HUDEP-2 (cell line): ENCODE data around the gene MAPK4.

Experiments used
- DNase-seq, 76 experiments: peaks; one replicate each; lab custom pipeline; 2025; ENCODE audit not compliant: unreplicated experiment in 76 of 76; lab: John Stamatoyannopoulos, UW

MAPK4 gene

DNA sequence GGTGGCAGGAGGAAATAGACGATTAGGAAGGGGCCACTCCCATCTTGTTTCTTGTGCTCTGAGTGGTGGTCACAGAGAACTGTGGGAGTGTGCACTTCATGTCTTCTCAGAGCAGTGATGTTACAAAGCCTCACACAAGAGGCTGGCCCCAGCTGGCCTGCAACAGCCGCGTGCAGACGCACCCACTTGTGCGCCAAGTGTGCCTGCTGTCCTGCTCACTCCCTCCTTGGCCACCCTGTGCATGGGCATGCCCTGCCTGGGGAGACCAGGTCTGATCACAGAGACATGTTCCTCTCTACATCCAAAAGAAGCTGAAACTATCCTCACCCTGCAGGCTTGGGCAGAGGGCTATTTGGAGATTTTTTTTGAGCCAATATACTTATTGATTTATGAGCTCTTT, 151.5 kb downstream of the MAPK4 start:
- DNase-seq: no peak

DNA sequence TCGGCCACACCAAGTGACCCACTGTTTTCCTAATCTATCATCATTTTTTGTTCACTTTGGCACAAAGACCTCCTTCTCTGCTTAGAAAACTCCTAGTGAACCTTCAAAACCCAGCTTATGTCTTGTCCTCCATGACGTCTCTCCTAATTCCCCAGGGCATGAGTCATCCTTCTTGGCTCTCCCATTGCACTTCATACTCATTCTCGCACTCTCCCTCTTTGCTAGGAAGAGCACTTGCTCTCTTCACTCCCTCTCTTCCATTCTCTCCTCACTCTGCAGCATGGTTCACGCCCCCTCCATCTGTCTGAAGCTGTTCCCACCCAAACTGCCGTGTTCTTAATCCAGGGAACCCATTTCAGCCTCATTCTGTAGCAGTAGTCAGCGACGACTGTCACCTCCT, 156.0 kb downstream of the MAPK4 start:
- DNase-seq: no peak

GRCh38 chr18:50716902-50717301, 157.0 kb downstream of the MAPK4 start:
- no peak for DNase-seq

- DNase-seq: no peak
These were observed 157.7 kb downstream of the MAPK4 start for GRCh38 chr18:50717563-50717962.

GRCh38 chr18:50719471-50720324, 159.8 kb downstream of the MAPK4 start:
- no peak for DNase-seq

DNA sequence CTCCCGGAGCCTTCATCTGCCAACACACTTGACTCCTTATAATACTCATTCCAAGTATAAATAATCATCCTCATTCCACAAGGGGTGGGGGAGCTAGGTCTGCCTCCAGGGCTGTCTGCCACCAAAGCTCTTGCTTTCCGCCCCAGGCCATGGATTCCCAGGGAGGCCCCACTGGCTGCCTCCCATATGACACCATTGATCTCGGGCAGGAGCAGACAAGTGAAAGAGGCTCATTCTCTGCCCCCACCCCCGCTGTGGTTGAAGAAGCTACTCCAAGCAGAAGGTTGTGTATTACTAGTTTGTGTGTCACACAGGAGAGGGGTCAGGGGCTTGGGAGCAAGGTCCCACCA, 160.4 kb downstream of the MAPK4 start:
- DNase-seq: no peak

DNA sequence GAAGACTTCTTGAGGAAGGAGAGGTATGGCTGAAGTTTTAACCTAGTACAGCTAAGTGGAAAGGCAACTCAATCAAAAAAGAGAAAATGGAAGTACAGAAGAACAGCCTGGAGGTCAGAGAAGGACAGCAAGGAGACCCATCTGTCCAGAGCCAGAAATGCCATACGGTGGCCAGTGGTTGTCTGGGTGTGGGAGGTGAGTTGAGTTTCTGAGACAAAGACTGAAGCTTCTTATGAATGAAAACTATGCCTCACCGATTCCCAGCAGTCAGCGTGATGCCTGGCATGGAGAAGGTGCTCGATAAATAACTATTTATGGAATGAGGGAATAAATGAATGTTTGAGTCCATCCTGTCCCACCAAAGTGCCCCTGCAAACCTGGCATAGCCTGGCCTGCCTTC, 161.1 kb downstream of the MAPK4 start:
- no peak for DNase-seq

GRCh38 chr18:50721451-50722120, 161.7 kb downstream of the MAPK4 start:
- DNase-seq: no peak

DNA sequence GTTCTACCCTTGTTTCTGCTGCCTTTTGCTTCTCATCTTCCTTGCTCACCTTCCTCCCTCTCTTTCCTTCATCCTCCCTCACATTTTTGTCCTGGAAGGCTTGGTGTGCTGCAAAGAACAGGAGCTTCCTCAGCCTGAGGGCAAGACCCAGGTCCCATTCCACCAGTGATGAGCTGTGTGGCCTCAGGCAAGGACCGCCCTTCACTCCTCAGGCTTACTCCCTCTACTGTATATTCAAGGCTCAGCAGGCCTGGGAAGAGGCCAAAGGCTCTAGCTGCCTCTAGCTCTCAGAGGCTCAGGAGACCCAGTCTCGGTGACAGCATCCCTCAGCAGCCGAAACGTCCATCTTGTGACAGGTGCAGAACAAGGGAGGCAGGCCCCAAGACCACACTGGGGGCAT, 162.4 kb downstream of the MAPK4 start:
- peak in 1 of 76 experiments; percentile 21 for DNase-seq

- DNase-seq: peak in 1 of 76 experiments; percentile 3
These were observed 164.9 kb downstream of the MAPK4 start for GRCh38 chr18:50724751-50725151.

DNA sequence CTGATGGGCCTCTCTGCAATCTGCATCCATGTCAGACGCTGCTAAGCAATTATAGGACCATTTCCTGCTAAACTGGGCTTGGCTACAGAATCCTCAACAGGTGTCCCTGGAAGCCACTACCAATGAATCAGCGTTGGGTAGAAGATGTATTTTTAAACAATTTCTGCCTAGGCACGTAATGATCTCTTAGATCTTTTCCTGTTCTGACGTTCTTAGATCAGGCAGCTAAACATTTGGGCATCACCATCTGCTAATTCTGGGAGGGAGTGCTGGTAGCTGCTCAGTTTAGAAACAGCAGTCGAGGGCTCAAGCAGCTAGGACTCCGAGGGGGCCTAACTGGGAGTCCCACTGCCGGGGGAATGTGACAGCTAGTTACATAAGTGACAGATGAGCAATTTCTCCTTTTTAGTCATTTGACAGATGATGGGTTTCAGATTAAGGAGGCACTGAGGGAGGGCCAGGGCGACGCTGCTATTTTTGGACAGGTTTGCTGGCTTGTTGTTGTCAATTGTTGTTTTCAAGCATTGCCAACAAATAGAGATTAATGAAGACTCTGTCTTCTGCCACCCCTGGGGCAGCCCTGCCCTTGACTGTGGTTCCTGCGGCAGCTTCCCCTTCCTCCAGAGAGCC, 167.2 kb downstream of the MAPK4 start:
- DNase-seq: no peak

DNA sequence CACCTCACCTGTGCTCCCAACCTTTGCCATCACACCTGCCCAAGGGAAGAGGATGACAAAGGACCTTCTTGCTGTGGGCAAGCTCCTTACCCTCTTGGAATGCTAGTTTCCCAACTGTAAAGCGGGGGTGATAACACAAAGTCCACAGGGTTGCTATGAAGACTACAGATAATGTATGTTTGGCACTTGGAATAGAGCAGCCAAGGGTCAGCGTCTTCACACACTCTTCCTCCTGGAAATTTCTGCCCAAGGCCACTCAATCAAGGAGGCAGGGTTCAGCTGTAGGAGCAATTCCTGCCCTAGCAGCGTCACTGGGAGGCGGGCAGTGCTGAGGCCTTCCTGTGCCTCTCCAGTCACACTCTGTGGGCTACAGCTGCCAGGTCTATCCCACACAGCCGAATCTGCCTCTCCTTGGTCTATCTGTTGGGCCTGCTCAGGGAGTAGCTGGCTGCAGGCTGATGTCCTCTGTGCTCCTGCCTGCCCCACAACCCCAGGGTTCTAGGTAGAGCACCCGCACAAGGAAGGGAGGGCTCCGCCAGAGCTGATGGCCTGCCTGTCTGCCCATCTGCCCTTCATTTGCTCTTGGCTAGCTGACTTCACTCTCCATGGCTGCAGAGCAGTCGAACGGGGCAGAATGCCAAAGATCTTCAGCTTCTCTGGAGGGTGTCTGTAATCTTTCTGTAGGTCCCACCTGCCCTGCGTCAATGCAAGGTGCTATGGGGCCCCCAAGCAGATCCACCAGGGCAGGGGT, 168.0 kb downstream of the MAPK4 start:
- DNase-seq: no peak

DNA sequence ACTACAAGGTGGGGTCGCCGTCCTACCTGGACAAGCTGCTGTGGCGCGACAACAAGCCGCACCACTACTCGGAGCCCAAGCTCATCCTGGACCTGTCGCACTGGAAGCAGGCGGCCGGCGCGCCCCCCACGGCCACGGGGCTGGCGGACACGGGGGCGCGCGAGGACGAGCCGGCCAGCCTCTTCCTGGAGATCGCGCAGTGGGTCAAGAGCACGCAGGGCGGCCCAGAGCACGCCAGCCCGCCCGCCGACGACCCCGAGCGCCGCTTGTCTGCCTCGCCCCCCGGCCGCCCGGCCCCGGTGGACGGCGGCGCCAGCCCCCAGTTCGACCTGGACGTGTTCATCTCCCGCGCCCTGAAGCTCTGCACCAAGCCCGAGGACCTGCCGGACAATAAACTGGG, 169.5 kb downstream of the MAPK4 start:
- no peak for DNase-seq

DNA sequence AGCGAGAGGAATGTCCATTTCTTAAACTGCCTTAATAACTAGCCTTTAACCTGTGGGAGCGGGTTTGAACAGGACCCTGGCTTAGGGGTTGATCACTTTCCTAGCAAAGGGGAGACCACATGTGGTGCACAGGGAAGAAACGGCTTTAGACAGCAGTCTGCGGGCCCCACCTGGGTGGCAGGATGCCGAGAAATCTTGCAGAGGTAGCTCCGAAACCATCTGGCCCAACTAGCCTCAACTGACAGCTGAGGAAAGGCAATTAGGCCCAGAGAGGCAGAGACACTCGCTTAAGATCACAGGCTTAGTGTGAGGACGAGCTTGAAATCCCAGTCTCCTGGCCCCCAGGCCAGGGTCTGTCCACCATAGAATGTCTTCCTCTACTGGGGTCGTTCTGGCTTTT, 170.1 kb downstream of the MAPK4 start:
- DNase-seq: no peak

- no peak for DNase-seq
These were observed 174.5 kb downstream of the MAPK4 start for GRCh38 chr18:50734342-50734741.

GRCh38 chr18:50734886-50735285, 175.0 kb downstream of the MAPK4 start:
- no peak for DNase-seq

DNA sequence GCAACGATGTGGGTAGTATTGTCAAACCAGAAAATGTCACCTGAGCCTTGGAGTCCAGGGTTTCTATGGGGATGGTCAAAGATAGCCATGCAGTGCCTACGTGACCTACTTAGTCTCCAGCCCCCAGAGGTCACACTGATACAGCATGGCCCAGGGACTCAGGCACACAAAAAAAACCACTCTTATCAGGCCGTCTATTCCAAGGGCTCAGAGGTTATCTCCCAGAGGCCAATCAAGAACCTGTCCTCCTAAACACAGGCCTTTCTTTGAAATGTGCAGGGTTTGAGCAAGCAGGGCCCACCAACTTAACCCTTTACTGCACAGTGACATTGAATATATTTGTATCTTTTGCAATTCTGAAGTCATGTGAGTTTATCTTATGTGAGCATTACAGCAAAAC, 177.2 kb downstream of the MAPK4 start:
- DNase-seq: no peak

- no peak for DNase-seq
These were observed 178.3 kb downstream of the MAPK4 start for GRCh38 chr18:50738098-50738757.

DNA sequence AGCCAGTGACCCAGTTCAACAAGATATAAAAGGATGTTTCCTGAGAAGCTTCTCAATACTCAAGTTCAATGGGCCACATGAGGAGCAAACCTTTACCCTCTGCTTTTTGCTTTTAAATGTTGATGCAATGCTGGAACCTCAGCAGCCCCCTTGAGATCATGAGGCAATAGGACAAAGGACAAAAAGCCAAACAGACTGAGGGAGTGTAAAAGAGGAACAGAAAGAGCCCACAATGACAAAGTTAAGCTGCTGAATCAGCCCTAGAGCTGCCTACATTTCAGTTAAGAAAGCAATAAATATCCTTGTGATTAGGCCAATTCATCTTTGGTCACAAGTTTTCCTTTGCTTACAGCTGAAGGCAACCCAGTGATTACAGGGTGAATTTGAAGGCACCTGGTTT, 183.1 kb downstream of the MAPK4 start:
- no peak for DNase-seq

DNA sequence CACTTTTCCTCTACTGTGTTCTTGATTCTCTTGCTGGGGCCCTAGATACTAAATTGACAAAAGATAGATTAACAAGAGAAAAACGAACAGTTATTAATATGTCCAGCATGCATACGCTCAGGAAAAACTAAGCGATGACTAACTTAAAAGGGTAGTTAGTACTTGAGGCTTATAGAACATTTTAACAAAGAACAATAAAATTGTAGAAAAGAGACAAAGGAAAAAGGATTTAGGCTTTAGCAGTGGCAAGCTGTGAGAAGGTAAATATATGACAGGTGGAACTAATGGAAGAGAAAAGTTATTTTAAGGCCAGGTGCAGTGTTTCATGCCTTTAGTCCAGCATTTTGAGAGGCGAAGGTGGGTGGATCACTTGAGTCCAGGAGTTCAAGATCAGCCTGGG, 184.4 kb downstream of the MAPK4 start:
- DNase-seq: no peak

GRCh38 chr18:50745945-50746344, 186.1 kb downstream of the MAPK4 start:
- DNase-seq: no peak
